ENCODE measurements around the gene RASSF5.

Gene RASSF5

DNA sequence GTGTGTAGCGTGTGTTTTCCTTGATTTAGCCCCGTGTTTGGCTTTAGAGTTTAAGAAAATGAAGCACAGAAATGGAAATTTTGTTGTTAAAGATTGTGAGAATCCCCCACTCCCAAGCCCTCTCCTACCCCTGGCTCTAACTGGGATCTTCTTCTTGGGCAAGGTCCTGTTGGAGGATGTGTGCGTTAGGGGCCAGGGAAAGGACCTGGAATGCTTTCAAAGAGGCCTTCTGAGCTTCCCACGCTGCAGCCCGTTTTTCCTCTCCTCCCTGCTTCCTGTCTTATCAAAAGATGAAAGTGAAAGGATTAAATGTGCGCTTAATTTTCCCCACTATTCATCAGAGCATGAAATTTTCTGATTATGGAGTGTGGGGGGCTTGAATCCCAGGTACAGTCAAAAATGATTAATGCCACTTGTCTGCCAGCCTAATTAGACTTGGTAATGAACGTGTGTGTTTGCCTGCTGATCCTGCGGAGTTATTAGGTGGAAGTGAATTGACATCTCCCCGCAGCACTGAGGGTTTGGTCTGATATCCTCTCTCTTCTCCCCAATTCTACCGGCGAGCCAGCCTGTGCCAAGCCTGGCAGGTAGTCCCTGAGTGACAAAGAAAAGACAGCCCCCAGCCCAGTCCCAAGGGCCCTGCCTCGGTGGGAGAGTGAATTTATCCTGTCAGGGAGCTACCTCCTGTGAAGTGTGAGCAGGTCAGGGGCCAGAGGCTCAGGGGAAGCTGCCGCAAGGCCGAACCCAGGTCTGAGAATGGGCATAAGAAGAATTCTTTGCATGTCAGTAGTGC lies 4.9 kb downstream of the RASSF5 start:
- Histone ChIP-seq H3K4me1 (ENCODE audit: low read length) (peaks cover 37% of the 10 kb centered on the region), H3K27me3 (replicated peaks; ENCODE audit: insufficient read depth, low read length) (peaks cover 15% of the 10 kb centered on the region), H3K9me3 (replicated peaks; ENCODE audit: insufficient read depth, low read length) (no peaks in the 10 kb centered on the region), H3K27ac (ENCODE audit: low read length) (no peak overlapping the region), H2AFZ (ENCODE audit: low read length) (no peak overlapping the region), H3K36me3 (replicated peaks; ENCODE audit: insufficient read depth, low read length) (no peaks in the 10 kb centered on the region), H3F3A (ENCODE audit: insufficient read depth, low read length) (peaks cover 7% of the 10 kb centered on the region), H3K4me3 (ENCODE audit: low read length) (no peak overlapping the region), H4K20me1 (ENCODE audit: insufficient read depth, low read length) (no peaks in the 10 kb centered on the region), H3K9ac (ENCODE audit: low read length) (no peak overlapping the region), H3K79me2 (ENCODE audit: low read length) (no peaks in the 10 kb centered on the region), H3K9me2 (replicated peaks; ENCODE audit: insufficient read depth, low read length) (no peaks in the 10 kb centered on the region), H3K4me2 (ENCODE audit: low read depth, low read length) (no peak overlapping the region)
- TF ChIP-seq, protein P1, sequence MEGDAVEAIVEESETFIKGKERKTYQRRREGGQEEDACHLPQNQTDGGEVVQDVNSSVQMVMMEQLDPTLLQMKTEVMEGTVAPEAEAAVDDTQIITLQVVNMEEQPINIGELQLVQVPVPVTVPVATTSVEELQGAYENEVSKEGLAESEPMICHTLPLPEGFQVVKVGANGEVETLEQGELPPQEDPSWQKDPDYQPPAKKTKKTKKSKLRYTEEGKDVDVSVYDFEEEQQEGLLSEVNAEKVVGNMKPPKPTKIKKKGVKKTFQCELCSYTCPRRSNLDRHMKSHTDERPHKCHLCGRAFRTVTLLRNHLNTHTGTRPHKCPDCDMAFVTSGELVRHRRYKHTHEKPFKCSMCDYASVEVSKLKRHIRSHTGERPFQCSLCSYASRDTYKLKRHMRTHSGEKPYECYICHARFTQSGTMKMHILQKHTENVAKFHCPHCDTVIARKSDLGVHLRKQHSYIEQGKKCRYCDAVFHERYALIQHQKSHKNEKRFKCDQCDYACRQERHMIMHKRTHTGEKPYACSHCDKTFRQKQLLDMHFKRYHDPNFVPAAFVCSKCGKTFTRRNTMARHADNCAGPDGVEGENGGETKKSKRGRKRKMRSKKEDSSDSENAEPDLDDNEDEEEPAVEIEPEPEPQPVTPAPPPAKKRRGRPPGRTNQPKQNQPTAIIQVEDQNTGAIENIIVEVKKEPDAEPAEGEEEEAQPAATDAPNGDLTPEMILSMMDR (IDR thresholded peaks at IDR 0.05; ENCODE audit: low read length): no peak
- TF ChIP-seq EZH2 (optimal IDR thresholded peaks at IDR 0.05; ENCODE audit: low read depth, low read length): no peak
- no peak for TF ChIP-seq EZH2phosphoT487 (IDR thresholded peaks at IDR 0.05; ENCODE audit: low read length)
- DNase-seq: no peak

DNA sequence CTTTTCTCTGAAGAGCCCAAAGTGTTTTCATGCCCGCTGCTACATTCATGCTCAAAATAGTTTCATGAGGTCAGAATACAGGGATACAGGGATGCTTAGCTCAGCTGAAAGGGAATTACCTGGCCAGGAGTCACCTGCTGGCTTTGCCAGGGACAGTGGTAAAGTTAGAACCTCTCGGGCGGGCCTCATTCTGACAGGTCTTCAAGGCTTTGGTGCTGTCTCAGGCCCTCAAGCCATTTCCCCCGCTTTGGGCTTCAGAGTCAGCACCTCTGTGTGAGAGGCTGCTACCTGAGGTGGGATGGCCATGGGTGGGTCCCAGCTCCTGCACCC lies 5.5 kb downstream of the RASSF5 start:
- Histone ChIP-seq H3K27me3 (replicated peaks; ENCODE audit: insufficient read depth, low read length) (peaks cover 14% of the 10 kb centered on the region), H3K9me3 (replicated peaks; ENCODE audit: insufficient read depth, low read length) (no peaks in the 10 kb centered on the region), H3K36me3 (replicated peaks; ENCODE audit: insufficient read depth, low read length) (no peaks in the 10 kb centered on the region), H3F3A (ENCODE audit: insufficient read depth, low read length) (peaks cover 10% of the 10 kb centered on the region), H3K9ac (ENCODE audit: low read length) (no peak overlapping the region), H3K4me1 (ENCODE audit: low read length) (peaks cover 43% of the 10 kb centered on the region), H3K4me3 (ENCODE audit: low read length) (no peak overlapping the region), H3K9me2 (replicated peaks; ENCODE audit: insufficient read depth, low read length) (no peaks in the 10 kb centered on the region), H3K79me2 (ENCODE audit: low read length) (no peaks in the 10 kb centered on the region), H2AFZ (ENCODE audit: low read length) (no peak overlapping the region), H3K4me2 (ENCODE audit: low read depth, low read length) (no peak overlapping the region), H3K27ac (ENCODE audit: low read length) (no peak overlapping the region), H4K20me1 (ENCODE audit: insufficient read depth, low read length) (no peaks in the 10 kb centered on the region)
- TF ChIP-seq EZH2 (optimal IDR thresholded peaks at IDR 0.05; ENCODE audit: low read depth, low read length): no peak
- TF ChIP-seq, protein P1 (IDR thresholded peaks at IDR 0.05; ENCODE audit: low read length): no peak
- TF ChIP-seq EZH2phosphoT487 (IDR thresholded peaks at IDR 0.05; ENCODE audit: low read length): no peak
- DNase-seq: no peak

DNA sequence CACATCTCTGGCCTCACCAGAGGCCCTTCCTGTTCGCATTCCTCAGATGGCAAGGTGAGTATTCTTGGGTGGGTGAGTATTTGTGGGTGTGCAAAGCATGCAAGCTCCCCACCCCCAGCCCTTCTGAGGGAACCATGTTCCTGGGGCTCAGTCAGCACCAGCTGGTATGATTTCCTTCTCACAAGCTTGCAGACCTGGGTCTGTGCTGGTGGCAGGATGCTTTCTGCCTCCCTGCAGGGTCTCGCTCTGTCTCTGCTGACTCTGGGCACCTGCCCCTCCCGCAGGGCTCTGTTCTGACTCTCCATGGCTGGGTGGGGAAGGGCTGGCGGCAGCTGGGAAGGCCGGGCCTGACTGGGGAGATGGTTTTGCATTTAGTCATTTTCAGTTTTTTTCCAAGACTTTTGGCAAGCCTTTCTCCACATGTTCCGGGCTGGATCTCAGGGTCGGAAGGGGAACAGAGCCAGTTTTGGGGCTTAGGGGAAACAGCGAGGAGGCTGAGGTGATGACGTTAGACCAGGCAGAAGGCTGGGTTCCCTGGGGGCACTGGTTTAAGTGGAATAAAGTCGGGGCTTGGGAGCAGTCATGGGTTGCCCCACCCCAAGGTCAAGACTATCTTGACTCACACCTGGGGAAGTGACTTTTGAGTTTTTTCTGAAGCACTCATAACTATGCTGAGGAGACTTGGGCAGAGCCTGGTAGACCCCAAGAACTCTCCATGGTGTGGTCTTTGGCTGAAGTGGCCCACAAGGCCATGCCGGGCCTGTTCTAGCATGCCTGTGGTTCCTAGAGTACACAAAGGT lies 6.2 kb downstream of the RASSF5 start:
- Histone ChIP-seq H3K27me3 (replicated peaks; ENCODE audit: insufficient read depth, low read length) (peaks cover 7% of the 10 kb centered on the region), H2AFZ (ENCODE audit: low read length) (no peak overlapping the region), H3F3A (ENCODE audit: insufficient read depth, low read length) (peaks cover 10% of the 10 kb centered on the region), H3K9ac (ENCODE audit: low read length) (no peak overlapping the region), H3K79me2 (ENCODE audit: low read length) (no peaks in the 10 kb centered on the region), H3K4me3 (ENCODE audit: low read length) (no peak overlapping the region), H3K4me2 (ENCODE audit: low read depth, low read length) (no peak overlapping the region), H3K36me3 (replicated peaks; ENCODE audit: insufficient read depth, low read length) (no peaks in the 10 kb centered on the region), H4K20me1 (ENCODE audit: insufficient read depth, low read length) (no peaks in the 10 kb centered on the region), H3K9me2 (replicated peaks; ENCODE audit: insufficient read depth, low read length) (no peaks in the 10 kb centered on the region), H3K27ac (ENCODE audit: low read length) (no peak overlapping the region), H3K4me1 (ENCODE audit: low read length) (peaks cover 45% of the 10 kb centered on the region), H3K9me3 (replicated peaks; ENCODE audit: insufficient read depth, low read length) (no peaks in the 10 kb centered on the region)
- TF ChIP-seq EZH2 (optimal IDR thresholded peaks at IDR 0.05; ENCODE audit: low read depth, low read length): no peak
- TF ChIP-seq, protein P1 (IDR thresholded peaks at IDR 0.05; ENCODE audit: low read length): no peak
- no peak for TF ChIP-seq EZH2phosphoT487 (IDR thresholded peaks at IDR 0.05; ENCODE audit: low read length)
- peak; percentile 43 for DNase-seq

Data from MM.1S (cell line).